Mammary epithelial cell (primary cell): Measurements from ENCODE around the gene GRID1.

Experiments
- EZH2 ChIP-seq: IDR thresholded peaks from 2 replicates; pipeline ENCODE4 v1.6.1; 2012; ENCODE audit warnings: low read length, inconsistent platforms, borderline replicate concordance
- TF ChIP-seq, protein P1 (sequence below), 2 donors: IDR thresholded peaks in 1 of 2; conservative IDR thresholded peaks in 1 of 2; 2 replicates each; pipeline ENCODE4 v1.5.1; 2011 to 2012; ENCODE audit warnings: inconsistent platforms in 2 of 2, low read length in 2 of 2, mild to moderate bottlenecking in 2 of 2, control low read depth in 1 of 2, low read depth in 1 of 2; ENCODE audit not compliant: insufficient read depth in 1 of 2; ENCODE audit errors: extremely low read depth in 1 of 2

DNA sequence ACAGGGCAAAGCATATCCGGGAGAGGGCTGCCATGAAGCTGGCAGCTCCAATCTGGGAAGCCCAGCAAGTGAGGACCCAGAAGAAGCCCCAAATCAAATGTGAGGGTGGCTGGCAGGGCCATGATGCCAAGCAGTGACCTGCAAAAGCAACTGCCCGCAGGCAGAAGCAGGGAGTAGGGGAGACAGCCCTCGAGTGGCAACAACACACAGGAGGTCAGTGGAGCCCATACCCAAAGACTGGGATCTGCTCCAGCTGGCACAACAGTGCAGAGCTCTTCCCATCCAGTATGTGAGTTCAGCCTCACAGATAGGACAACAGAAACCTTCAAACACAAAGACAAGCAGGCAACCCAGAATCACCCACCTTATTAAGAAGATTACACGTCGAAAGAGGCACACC lies 45.0 kb downstream of the GRID1 start:
- TF ChIP-seq, protein P1, sequence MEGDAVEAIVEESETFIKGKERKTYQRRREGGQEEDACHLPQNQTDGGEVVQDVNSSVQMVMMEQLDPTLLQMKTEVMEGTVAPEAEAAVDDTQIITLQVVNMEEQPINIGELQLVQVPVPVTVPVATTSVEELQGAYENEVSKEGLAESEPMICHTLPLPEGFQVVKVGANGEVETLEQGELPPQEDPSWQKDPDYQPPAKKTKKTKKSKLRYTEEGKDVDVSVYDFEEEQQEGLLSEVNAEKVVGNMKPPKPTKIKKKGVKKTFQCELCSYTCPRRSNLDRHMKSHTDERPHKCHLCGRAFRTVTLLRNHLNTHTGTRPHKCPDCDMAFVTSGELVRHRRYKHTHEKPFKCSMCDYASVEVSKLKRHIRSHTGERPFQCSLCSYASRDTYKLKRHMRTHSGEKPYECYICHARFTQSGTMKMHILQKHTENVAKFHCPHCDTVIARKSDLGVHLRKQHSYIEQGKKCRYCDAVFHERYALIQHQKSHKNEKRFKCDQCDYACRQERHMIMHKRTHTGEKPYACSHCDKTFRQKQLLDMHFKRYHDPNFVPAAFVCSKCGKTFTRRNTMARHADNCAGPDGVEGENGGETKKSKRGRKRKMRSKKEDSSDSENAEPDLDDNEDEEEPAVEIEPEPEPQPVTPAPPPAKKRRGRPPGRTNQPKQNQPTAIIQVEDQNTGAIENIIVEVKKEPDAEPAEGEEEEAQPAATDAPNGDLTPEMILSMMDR (conservative IDR thresholded peaks at IDR 0.05 in 1 of 2, IDR thresholded peaks at IDR 0.05 in 1 of 2; ENCODE audit: extremely low read depth in 1 of 2, insufficient read depth in 1 of 2, low read depth in 1 of 2, low read length in 2 of 2): no peak
- no peak for TF ChIP-seq EZH2
